Measurements from ENCODE around the gene NELL1.

- TF ChIP-seq EZH2phosphoT487 (IDR thresholded peaks at IDR 0.05; ENCODE audit: insufficient read depth, low read depth) (no peak), EZH2 (IDR thresholded peaks at IDR 0.05; ENCODE audit: insufficient read depth, poor library complexity, severe bottlenecking) (no peak)
Observed at GRCh38 chr11:21485006-21485405, 815.6 kb downstream of the NELL1 start.
